Mucosa of rectum (tissue), 2 donors: Measurements from ENCODE around the gene POLR3GL.

Experiments used
- H3K27ac ChIP-seq, 2 donors: one replicate each; pipeline ENCODE4 v1.7.0; 2013; ENCODE audit warnings: inconsistent platforms in 2 of 2, low read depth in 2 of 2, low read length in 2 of 2
- H3K27me3 ChIP-seq, 2 donors: one replicate each; pipeline ENCODE4 v1.7.0; 2013; ENCODE audit warnings: low read length in 2 of 2; ENCODE audit not compliant: control insufficient read depth in 2 of 2, insufficient read depth in 2 of 2
- H3K36me3 ChIP-seq, 2 donors: one replicate each; pipeline ENCODE4 v1.7.0; 2013; ENCODE audit warnings: low read length in 2 of 2; ENCODE audit not compliant: control insufficient read depth in 2 of 2, insufficient read depth in 2 of 2
- H3K4me1 ChIP-seq, 2 donors: one replicate each; pipeline ENCODE4 v1.7.0; 2013; ENCODE audit warnings: low read length in 2 of 2, mild to moderate bottlenecking in 1 of 2; ENCODE audit not compliant: control insufficient read depth in 2 of 2, insufficient read depth in 2 of 2
- H3K4me3 ChIP-seq, 2 donors: one replicate each; pipeline ENCODE4 v1.7.0; 2013; ENCODE audit warnings: low read length in 2 of 2
- H3K9ac ChIP-seq, 2 donors: one replicate each; pipeline ENCODE4 v1.7.0; 2013; ENCODE audit warnings: low read length in 2 of 2, low read depth in 1 of 2, mild to moderate bottlenecking in 1 of 2
- H3K9me3 ChIP-seq, 2 donors: one replicate each; pipeline ENCODE4 v1.7.0; 2013; ENCODE audit warnings: low read length in 2 of 2; ENCODE audit not compliant: control insufficient read depth in 2 of 2
- donor health status: healthy.
- donor health status: Normal muscosa, but diverticular disease.

The POLR3GL gene

GRCh38 chr1:145991735-145992412 lies 27.4 kb downstream of the POLR3GL start:
- Histone ChIP-seq H3K9me3 (no peaks in the 10 kb centered on the region), H3K4me3 (peak overlapping the region; percentile 98 to 100), H3K9ac (peak overlapping the region; percentile 17 to 27), H3K4me1 (peaks cover 24 to 27% of the 10 kb centered on the region in 2 donors), H3K27me3 (no peaks in the 10 kb centered on the region), H3K27ac (peak overlapping the region; percentile 95 to 99), H3K36me3 (peaks cover 36 to 40% of the 10 kb centered on the region in 2 donors)

- Histone ChIP-seq H3K9me3 (no peaks in the 10 kb centered on the region), H3K36me3 (peaks cover 36 to 40% of the 10 kb centered on the region in 2 donors), H3K27ac (peak overlapping the region; percentile 95 to 99), H3K27me3 (no peaks in the 10 kb centered on the region), H3K4me3 (peak overlapping the region; percentile 98 to 100), H3K4me1 (peaks cover 28 to 31% of the 10 kb centered on the region in 2 donors), H3K9ac (peak overlapping the region; percentile 94 to 100)
Observed at GRCh38 chr1:145992502-145992936, 28.0 kb downstream of the POLR3GL start.

GRCh38 chr1:145992958-145993617 lies 28.6 kb downstream of the POLR3GL start:
- Histone ChIP-seq H3K9ac (peak overlapping the region; percentile 94 to 100), H3K9me3 (no peaks in the 10 kb centered on the region), H3K4me3 (peak overlapping the region; percentile 98 to 100), H3K27ac (peak overlapping the region; percentile 95 to 99), H3K27me3 (no peaks in the 10 kb centered on the region), H3K4me1 (peaks cover 32 to 36% of the 10 kb centered on the region in 2 donors), H3K36me3 (peaks cover 36 to 40% of the 10 kb centered on the region in 2 donors)

GRCh38 chr1:145993618-145994390 lies 29.3 kb downstream of the POLR3GL start:
- peak overlapping the region; percentile 95 to 99 for H3K27ac ChIP-seq
- H3K36me3 ChIP-seq = peaks cover 36 to 40% of the 10 kb centered on the region in 2 donors
- no peaks in the 10 kb centered on the region for H3K27me3 ChIP-seq
- H3K4me3 ChIP-seq = peak overlapping the region; percentile 98 to 100
- H3K9me3 ChIP-seq = no peaks in the 10 kb centered on the region
- peaks cover 35 to 43% of the 10 kb centered on the region in 2 donors for H3K4me1 ChIP-seq
- H3K9ac ChIP-seq = peak overlapping the region; percentile 94 to 100

GRCh38 chr1:145994391-145995120 lies 30.1 kb downstream of the POLR3GL start:
- peak overlapping the region; percentile 94 to 100 for H3K9ac ChIP-seq
- peaks cover 36 to 40% of the 10 kb centered on the region in 2 donors for H3K36me3 ChIP-seq
- no peaks in the 10 kb centered on the region for H3K27me3 ChIP-seq
- H3K4me3 ChIP-seq = peak overlapping the region; percentile 98 to 100
- H3K9me3 ChIP-seq = no peaks in the 10 kb centered on the region
- H3K27ac ChIP-seq = peak overlapping the region; percentile 95 to 99
- H3K4me1 ChIP-seq = peaks cover 43 to 51% of the 10 kb centered on the region in 2 donors

- Histone ChIP-seq H3K27me3 (no peaks in the 10 kb centered on the region), H3K4me1 (peaks cover 51 to 58% of the 10 kb centered on the region in 2 donors), H3K9me3 (no peaks in the 10 kb centered on the region), H3K9ac (peak overlapping the region; percentile 94 to 100), H3K4me3 (peak overlapping the region; percentile 98 to 100), H3K36me3 (peaks cover 36 to 40% of the 10 kb centered on the region in 2 donors), H3K27ac (peak overlapping the region; percentile 95 to 99)
Observed at GRCh38 chr1:145995148-145995881, 30.8 kb downstream of the POLR3GL start.

- no peaks in the 10 kb centered on the region for H3K27me3 ChIP-seq
- peak overlapping the region; percentile 98 to 100 for H3K4me3 ChIP-seq
- H3K9ac ChIP-seq = peak overlapping the region; percentile 94 to 100
- H3K36me3 ChIP-seq = peaks cover 36 to 40% of the 10 kb centered on the region in 2 donors
- peaks cover 51 to 59% of the 10 kb centered on the region in 2 donors for H3K4me1 ChIP-seq
- H3K27ac ChIP-seq = peak overlapping the region; percentile 95 to 99
- no peaks in the 10 kb centered on the region for H3K9me3 ChIP-seq
Observed at GRCh38 chr1:145995964-145996432, 31.5 kb downstream of the POLR3GL start.

- Histone ChIP-seq H3K9ac (peak within 1 kb of the TSS; percentile 95 to 100), H3K4me1 (peaks cover 51 to 58% of the 10 kb centered on the region in 2 donors), H3K4me3 (peak within 1 kb of the TSS; percentile 98 to 100)
Observed at GRCh38 chr1:145996433-145997015, 32.0 kb downstream of the POLR3GL start, which contains the start of gene TXNIP. TXNIP (minus strand) TSS chr1:145996579; CDS start chr1:145996266, 313 bp downstream.

More at GRCh38 chr1:145996433-145997015, 32.0 kb downstream of the POLR3GL start, which contains the start of gene TXNIP:
- Histone ChIP-seq H3K27me3 (no peaks in the 10 kb centered on the region), H3K36me3 (peaks cover 36 to 40% of the 10 kb centered on the region in 2 donors), H3K27ac (peak within 1 kb of the TSS; percentile 99), H3K9me3 (no peaks in the 10 kb centered on the region)
